Activated naive CD4-positive, alpha-beta T cell treated with anti-CD3 and anti-CD28 coated beads, Interleukin-2, amount 50 U/mL, for 24 hours (primary cell): Measurements from ENCODE around the gene EPOP.
"Not testable (repeated sequence)": the region's sequence is repeated elsewhere in the genome, so short reads cannot be mapped to it uniquely, and the experiment has no call there.

Experiments used
- H3K27ac Mint-ChIP-seq: one replicate; pipeline ENCODE4 v1.8.0; 2021; ENCODE audit warnings: mild to moderate bottlenecking, mixed read lengths
- H3K27me3 Mint-ChIP-seq: one replicate; pipeline ENCODE4 v1.8.0; 2021; ENCODE audit warnings: mixed read lengths
- H3K36me3 Mint-ChIP-seq: one replicate; pipeline ENCODE4 v1.8.0; 2021; ENCODE audit warnings: mixed read lengths
- H3K4me1 Mint-ChIP-seq: one replicate; pipeline ENCODE4 v1.8.0; 2021; ENCODE audit warnings: mixed read lengths
- H3K4me3 Mint-ChIP-seq: one replicate; pipeline ENCODE4 v1.8.0; 2021; ENCODE audit warnings: mild to moderate bottlenecking, mixed read lengths
- H3K9me3 Mint-ChIP-seq: one replicate; pipeline ENCODE4 v1.8.0; 2021; ENCODE audit warnings: mixed read lengths

Gene EPOP

GRCh38 chr17:38650653-38651173 is 24.0 kb downstream of the EPOP start:
- H3K9me3 Mint-ChIP-seq, H3K27me3 Mint-ChIP-seq, H3K36me3 Mint-ChIP-seq, H3K4me3 Mint-ChIP-seq, H3K4me1 Mint-ChIP-seq, H3K27ac Mint-ChIP-seq: not testable (repeated sequence)

GRCh38 chr17:38637951-38638350 is 36.8 kb downstream of the EPOP start:
- Mint-ChIP-seq H3K27me3 (peaks cover 6% of the 10 kb centered on the region), H3K36me3 (no peaks in the 10 kb centered on the region), H3K4me3 (no peak overlapping the region), H3K4me1 (no peaks in the 10 kb centered on the region), H3K9me3 (no peaks in the 10 kb centered on the region), H3K27ac (no peak overlapping the region)

GRCh38 chr17:38636054-38636453 is 38.7 kb downstream of the EPOP start:
- H3K27me3 Mint-ChIP-seq, result peaks cover 6% of the 10 kb centered on the region
- no peaks in the 10 kb centered on the region for H3K36me3 Mint-ChIP-seq
- no peaks in the 10 kb centered on the region for H3K9me3 Mint-ChIP-seq
- no peaks in the 10 kb centered on the region for H3K4me1 Mint-ChIP-seq
- H3K4me3 Mint-ChIP-seq, result no peak overlapping the region
- H3K27ac Mint-ChIP-seq, result no peak overlapping the region

- no peaks in the 10 kb centered on the region for H3K36me3 Mint-ChIP-seq
- H3K27ac Mint-ChIP-seq, result no peak overlapping the region
- H3K27me3 Mint-ChIP-seq, result peaks cover 4% of the 10 kb centered on the region
- no peaks in the 10 kb centered on the region for H3K4me1 Mint-ChIP-seq
- H3K9me3 Mint-ChIP-seq, result no peaks in the 10 kb centered on the region
- no peak overlapping the region for H3K4me3 Mint-ChIP-seq
These were observed 42.4 kb downstream of the EPOP start for GRCh38 chr17:38632334-38632733.

- Mint-ChIP-seq H3K27me3 (peaks cover 4% of the 10 kb centered on the region), H3K4me1 (no peaks in the 10 kb centered on the region), H3K27ac (no peak overlapping the region), H3K36me3 (no peaks in the 10 kb centered on the region), H3K4me3 (no peak overlapping the region), H3K9me3 (no peaks in the 10 kb centered on the region)
These were observed 46.3 kb downstream of the EPOP start for GRCh38 chr17:38628441-38628840.

GRCh38 chr17:38627957-38628356 is 46.8 kb downstream of the EPOP start:
- no peak overlapping the region for H3K27ac Mint-ChIP-seq

GRCh38 chr17:38626606-38627226 is 48.0 kb downstream of the EPOP start:
- H3K36me3 Mint-ChIP-seq, H3K4me3 Mint-ChIP-seq, H3K27ac Mint-ChIP-seq, H3K4me1 Mint-ChIP-seq, H3K9me3 Mint-ChIP-seq, H3K27me3 Mint-ChIP-seq: not testable (repeated sequence)

More at GRCh38 chr17:38627957-38628356, 46.8 kb downstream of the EPOP start:
- Mint-ChIP-seq H3K36me3 (no peaks in the 10 kb centered on the region), H3K9me3 (no peaks in the 10 kb centered on the region), H3K4me1 (no peaks in the 10 kb centered on the region), H3K4me3 (no peak overlapping the region), H3K27me3 (peaks cover 4% of the 10 kb centered on the region)

- Mint-ChIP-seq H3K27me3 (peaks cover 10% of the 10 kb centered on the region), H3K9me3 (no peaks in the 10 kb centered on the region), H3K4me3 (no peak overlapping the region), H3K4me1 (no peaks in the 10 kb centered on the region), H3K27ac (no peak overlapping the region), H3K36me3 (no peaks in the 10 kb centered on the region)
These were observed 49.3 kb downstream of the EPOP start for GRCh38 chr17:38625482-38625881.

- not testable (repeated sequence) for H3K36me3 Mint-ChIP-seq, H3K27ac Mint-ChIP-seq, H3K4me1 Mint-ChIP-seq, H3K9me3 Mint-ChIP-seq, H3K4me3 Mint-ChIP-seq
- peaks cover 10% of the 10 kb centered on the region for H3K27me3 Mint-ChIP-seq
These were observed 49.9 kb downstream of the EPOP start for GRCh38 chr17:38624782-38625355.
